GM12891 (cell line): ENCODE data around the gene BTRC.

ENCODE experiments used
- POLR2A ChIP-seq: IDR thresholded peaks from 2 replicates; pipeline ENCODE4 v1.6.1; 2011; ENCODE audit warnings: low read depth, low read length, control low read depth
- POLR2AphosphoS5 ChIP-seq: IDR thresholded peaks from 2 replicates; pipeline ENCODE4 v1.6.1; 2011; ENCODE audit warnings: low read depth, low read length, control low read depth

GRCh38 chr10:101557541-101557940, 203.6 kb downstream of the BTRC start:
- TF ChIP-seq POLR2A (no peak), POLR2AphosphoS5 (no peak)
